ENCODE measurements around the gene LRP1B. TPM values are rescaled to one million over a fixed set of nuclear protein-coding genes. Genes with fewer than 3 reads are reported as not detected.

The LRP1B gene
- total and polyA plus RNA-seq, 4 donors = 0.01 to 0.84 (median 0.17) TPM

DNA sequence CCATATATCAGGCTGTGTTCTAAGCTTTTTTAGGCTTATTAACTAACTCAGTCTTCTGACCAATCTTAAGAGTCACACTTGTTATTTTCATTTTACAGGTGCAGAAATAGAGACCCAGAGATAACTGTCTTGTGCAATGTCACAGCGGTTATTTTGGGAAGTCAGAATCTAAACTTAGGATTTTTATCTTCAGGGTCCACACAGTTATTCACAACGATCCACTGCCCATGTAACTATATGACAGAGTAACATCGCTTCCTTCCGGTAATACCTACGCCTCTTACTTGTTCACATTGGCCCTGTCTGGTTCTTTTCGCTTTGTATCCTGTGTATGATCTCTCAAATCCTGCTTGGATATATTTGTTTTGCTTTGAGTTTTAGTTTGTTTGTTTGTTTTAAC lies 631.7 kb downstream of the LRP1B start (continued):
- TF ChIP-seq, protein P1, sequence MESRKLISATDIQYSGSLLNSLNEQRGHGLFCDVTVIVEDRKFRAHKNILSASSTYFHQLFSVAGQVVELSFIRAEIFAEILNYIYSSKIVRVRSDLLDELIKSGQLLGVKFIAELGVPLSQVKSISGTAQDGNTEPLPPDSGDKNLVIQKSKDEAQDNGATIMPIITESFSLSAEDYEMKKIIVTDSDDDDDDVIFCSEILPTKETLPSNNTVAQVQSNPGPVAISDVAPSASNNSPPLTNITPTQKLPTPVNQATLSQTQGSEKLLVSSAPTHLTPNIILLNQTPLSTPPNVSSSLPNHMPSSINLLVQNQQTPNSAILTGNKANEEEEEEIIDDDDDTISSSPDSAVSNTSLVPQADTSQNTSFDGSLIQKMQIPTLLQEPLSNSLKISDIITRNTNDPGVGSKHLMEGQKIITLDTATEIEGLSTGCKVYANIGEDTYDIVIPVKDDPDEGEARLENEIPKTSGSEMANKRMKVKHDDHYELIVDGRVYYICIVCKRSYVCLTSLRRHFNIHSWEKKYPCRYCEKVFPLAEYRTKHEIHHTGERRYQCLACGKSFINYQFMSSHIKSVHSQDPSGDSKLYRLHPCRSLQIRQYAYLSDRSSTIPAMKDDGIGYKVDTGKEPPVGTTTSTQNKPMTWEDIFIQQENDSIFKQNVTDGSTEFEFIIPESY (IDR thresholded peaks at IDR 0.05) = no peak
- no peak for TF ChIP-seq FOXA2 (IDR thresholded peaks at IDR 0.05)

DNA sequence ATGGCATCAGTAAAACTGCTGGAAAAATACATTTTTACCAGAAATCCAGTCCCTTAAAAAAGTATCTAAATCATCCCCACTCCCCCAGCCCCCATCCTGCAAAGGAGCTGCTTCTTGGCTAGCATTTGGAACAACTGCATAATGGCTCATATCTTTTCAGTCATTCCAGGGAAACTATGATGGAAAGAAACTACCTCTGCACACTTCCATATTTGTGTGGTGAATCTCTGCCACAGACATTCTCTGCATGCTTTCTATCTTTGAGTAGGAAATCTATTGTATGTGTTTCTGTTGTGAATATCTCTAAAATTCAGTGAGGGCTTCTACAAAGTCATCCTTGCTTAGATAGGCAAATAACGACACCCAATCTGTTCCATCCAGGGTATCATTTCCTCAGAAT lies 632.3 kb downstream of the LRP1B start:
- TF ChIP-seq RAD21 (IDR thresholded peaks at IDR 0.05) = no peak
- TF ChIP-seq, protein P1 (IDR thresholded peaks at IDR 0.05) = no peak
- no peak for TF ChIP-seq HNF4G (IDR thresholded peaks at IDR 0.05)
- TF ChIP-seq, protein P2, sequence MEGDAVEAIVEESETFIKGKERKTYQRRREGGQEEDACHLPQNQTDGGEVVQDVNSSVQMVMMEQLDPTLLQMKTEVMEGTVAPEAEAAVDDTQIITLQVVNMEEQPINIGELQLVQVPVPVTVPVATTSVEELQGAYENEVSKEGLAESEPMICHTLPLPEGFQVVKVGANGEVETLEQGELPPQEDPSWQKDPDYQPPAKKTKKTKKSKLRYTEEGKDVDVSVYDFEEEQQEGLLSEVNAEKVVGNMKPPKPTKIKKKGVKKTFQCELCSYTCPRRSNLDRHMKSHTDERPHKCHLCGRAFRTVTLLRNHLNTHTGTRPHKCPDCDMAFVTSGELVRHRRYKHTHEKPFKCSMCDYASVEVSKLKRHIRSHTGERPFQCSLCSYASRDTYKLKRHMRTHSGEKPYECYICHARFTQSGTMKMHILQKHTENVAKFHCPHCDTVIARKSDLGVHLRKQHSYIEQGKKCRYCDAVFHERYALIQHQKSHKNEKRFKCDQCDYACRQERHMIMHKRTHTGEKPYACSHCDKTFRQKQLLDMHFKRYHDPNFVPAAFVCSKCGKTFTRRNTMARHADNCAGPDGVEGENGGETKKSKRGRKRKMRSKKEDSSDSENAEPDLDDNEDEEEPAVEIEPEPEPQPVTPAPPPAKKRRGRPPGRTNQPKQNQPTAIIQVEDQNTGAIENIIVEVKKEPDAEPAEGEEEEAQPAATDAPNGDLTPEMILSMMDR (IDR thresholded peaks at IDR 0.05; ENCODE audit: low read depth, low read length, missing input control) = no peak
- TF ChIP-seq, protein P3, sequence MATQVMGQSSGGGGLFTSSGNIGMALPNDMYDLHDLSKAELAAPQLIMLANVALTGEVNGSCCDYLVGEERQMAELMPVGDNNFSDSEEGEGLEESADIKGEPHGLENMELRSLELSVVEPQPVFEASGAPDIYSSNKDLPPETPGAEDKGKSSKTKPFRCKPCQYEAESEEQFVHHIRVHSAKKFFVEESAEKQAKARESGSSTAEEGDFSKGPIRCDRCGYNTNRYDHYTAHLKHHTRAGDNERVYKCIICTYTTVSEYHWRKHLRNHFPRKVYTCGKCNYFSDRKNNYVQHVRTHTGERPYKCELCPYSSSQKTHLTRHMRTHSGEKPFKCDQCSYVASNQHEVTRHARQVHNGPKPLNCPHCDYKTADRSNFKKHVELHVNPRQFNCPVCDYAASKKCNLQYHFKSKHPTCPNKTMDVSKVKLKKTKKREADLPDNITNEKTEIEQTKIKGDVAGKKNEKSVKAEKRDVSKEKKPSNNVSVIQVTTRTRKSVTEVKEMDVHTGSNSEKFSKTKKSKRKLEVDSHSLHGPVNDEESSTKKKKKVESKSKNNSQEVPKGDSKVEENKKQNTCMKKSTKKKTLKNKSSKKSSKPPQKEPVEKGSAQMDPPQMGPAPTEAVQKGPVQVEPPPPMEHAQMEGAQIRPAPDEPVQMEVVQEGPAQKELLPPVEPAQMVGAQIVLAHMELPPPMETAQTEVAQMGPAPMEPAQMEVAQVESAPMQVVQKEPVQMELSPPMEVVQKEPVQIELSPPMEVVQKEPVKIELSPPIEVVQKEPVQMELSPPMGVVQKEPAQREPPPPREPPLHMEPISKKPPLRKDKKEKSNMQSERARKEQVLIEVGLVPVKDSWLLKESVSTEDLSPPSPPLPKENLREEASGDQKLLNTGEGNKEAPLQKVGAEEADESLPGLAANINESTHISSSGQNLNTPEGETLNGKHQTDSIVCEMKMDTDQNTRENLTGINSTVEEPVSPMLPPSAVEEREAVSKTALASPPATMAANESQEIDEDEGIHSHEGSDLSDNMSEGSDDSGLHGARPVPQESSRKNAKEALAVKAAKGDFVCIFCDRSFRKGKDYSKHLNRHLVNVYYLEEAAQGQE (IDR thresholded peaks at IDR 0.05) = no peak
- TF ChIP-seq, protein P4, sequence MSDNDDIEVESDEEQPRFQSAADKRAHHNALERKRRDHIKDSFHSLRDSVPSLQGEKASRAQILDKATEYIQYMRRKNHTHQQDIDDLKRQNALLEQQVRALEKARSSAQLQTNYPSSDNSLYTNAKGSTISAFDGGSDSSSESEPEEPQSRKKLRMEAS (IDR thresholded peaks at IDR 0.05) = no peak
- TF ChIP-seq, protein P5, sequence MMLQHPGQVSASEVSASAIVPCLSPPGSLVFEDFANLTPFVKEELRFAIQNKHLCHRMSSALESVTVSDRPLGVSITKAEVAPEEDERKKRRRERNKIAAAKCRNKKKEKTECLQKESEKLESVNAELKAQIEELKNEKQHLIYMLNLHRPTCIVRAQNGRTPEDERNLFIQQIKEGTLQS (IDR thresholded peaks at IDR 0.05) = no peak
- TF ChIP-seq RXRA (IDR thresholded peaks at IDR 0.05) = no peak
- no peak for TF ChIP-seq GABPA (IDR thresholded peaks at IDR 0.05 in 1 of 2, conservative IDR thresholded peaks at IDR 0.05 in 1 of 2)
- no peak for TF ChIP-seq FOXA2 (IDR thresholded peaks at IDR 0.05)
- no peak for TF ChIP-seq FOXA1 (IDR thresholded peaks at IDR 0.05)
- TF ChIP-seq EGR1 (IDR thresholded peaks at IDR 0.05; ENCODE audit: low read depth in 2 of 2) = no peak
- no peak for TF ChIP-seq HNF4A (conservative IDR thresholded peaks at IDR 0.05)
- no peak for TF ChIP-seq YY1 (IDR thresholded peaks at IDR 0.05)
- TF ChIP-seq SP1 (IDR thresholded peaks at IDR 0.05) = no peak
- TF ChIP-seq JUND (IDR thresholded peaks at IDR 0.05) = no peak
- no peak for TF ChIP-seq NR2F2 (IDR thresholded peaks at IDR 0.05)
- no peak for TF ChIP-seq TAF1 (conservative IDR thresholded peaks at IDR 0.05)
- H3K36me3 ChIP-seq (ENCODE audit: control insufficient read depth in 4 of 4, insufficient read depth in 3 of 4, low read depth in 1 of 4, low read length in 3 of 4) = no peaks in the 10 kb centered on the region
- H3K9me3 ChIP-seq (ENCODE audit: control insufficient read depth in 4 of 4, low read length in 3 of 4) = no peaks in the 10 kb centered on the region
- H3K27ac ChIP-seq (ENCODE audit: low read depth in 1 of 2, low read length in 2 of 2) = no peak overlapping the region
- no peak overlapping the region for H3K4me3 ChIP-seq (ENCODE audit: low read depth in 1 of 3, low read length in 3 of 3)
- no peaks in the 10 kb centered on the region for H3K27me3 ChIP-seq (ENCODE audit: control insufficient read depth in 4 of 4, insufficient read depth in 4 of 4, low read length in 3 of 4)
- no peak overlapping the region for H3K9ac ChIP-seq (ENCODE audit: low read depth in 1 of 2, low read length in 2 of 2)
- no peaks in the 10 kb centered on the region for H3K4me1 ChIP-seq (ENCODE audit: control insufficient read depth in 4 of 4, insufficient read depth in 4 of 4, low read length in 3 of 4)
- WGBS = 88% methylated on average over 1 of the region's 1 CpG
- DNase-seq (ENCODE audit: low spot score) = no peak
